Stimulated activated CD8-positive, alpha-beta memory T cell treated with anti-CD3 and anti-CD28 coated beads, Interleukin-7, amount 100 ng/mL, for 4 hours (primary cell): Measurements from ENCODE around the gene CPSF3.
"Not testable (repeated sequence)": the region's sequence is repeated elsewhere in the genome, so short reads cannot be mapped to it uniquely, and the experiment has no call there.

Experiments used
- DNase-seq, 2 donors: peaks; one replicate each; pipeline ENCODE4 v3.0.0-alpha.2; 2020; ENCODE audit warnings: low read depth in 2 of 2

CPSF3 gene

DNA sequence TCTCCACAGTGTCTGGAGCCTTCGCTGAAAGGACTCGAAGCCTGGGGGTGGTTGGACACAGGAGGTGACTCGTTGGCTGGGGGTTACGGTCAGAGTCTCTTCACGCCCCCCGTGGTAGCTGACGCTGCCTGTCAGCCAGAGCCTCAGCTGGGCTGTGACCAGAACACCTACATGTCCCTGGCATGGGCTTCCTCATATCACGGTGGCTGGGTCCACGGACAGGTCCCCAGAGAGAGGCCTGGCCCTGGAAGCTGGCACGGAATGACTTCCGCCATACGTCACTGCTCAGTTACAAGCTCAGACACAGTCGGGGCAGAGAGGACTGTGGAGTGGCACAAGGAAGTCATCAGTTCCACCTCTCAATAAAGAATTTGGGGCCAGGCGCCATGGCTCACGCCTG is 28.6 kb upstream of the CPSF3 start:
- no peak for DNase-seq

DNA sequence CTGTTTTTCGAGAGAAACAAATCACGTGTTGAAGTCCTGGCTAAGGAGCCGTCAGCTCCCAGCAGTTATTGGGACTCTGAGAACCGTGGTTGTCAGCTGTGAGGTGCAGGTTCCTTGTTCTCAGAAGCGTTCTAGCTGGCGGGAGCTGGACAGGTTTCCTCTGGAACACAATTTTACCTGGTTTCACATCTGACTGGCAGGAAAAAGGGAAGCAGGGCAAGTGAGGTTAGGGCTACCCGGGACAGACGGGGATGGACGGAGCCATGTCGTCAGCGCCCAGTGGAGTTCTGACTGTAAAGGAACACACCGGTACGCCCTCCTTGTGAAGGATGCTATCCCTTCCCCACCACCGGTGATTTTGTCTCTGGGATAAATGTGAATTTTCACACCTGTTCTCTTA is 26.3 kb upstream of the CPSF3 start:
- no peak for DNase-seq

GRCh38 chr2:9398251-9398650 is 25.2 kb upstream of the CPSF3 start:
- DNase-seq = not testable (repeated sequence)

GRCh38 chr2:9398881-9399780 is 24.3 kb upstream of the CPSF3 start:
- DNase-seq = no peak

- DNase-seq = no peak
Measured at GRCh38 chr2:9400268-9401058, 23.0 kb upstream of the CPSF3 start.

- no peak for DNase-seq
Measured at GRCh38 chr2:9401059-9401547, 22.4 kb upstream of the CPSF3 start.

DNA sequence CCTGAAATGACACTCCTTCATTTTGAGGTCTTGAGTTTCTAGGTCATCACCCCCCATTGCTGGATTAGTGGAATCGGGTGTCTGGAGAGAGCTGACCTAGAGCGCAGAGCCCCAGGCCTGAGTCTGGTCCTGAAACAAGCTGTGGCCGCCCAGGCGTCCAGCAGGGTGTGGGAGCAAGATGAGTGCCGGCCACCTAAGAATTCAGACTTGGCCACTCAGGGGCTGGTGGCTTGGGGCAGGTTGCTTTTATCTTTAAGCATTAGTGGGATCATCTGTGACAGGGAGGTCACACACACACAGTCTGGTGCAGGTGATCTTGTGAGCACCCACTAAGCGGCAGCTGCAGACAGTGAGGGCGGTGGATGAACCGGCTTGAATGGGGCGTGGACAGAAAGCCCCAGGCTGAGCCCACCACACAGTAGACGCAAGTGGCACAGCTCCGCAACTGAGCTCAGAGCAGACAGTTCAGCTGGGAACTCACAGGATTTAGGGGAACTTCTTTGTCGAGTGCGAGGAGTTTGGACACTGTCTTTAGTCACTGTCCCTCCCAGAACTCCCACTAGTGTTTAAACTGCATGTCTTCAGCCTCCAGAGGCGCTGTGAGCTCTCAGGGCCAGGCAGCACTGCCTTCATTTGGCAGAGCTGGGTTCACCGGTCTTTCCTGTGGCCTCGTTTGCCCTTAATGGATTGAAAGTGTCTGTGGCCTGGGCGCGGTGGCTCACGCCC is 21.6 kb upstream of the CPSF3 start:
- DNase-seq = no peak

- DNase-seq = no peak
Measured at GRCh38 chr2:9403924-9404323, 19.5 kb upstream of the CPSF3 start.

DNA sequence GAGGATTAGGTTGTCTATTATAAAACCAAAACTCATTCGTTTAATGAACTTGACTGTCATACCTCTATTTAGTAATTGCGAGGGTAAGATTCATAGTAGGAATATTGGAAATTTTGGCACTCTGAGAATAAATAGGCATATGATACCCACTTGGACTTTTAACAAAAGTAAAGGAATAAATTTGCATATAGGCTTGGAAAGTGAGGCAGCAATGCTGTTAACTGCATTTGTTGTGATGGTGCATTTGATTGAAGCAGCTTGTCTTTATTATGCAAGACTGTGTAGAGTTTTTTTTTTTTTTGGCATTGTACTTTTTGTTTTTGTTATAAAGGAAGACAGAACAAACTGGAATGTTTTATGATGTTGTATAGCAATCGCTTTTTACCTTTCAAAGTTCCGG is 19.0 kb upstream of the CPSF3 start:
- no peak for DNase-seq

DNA sequence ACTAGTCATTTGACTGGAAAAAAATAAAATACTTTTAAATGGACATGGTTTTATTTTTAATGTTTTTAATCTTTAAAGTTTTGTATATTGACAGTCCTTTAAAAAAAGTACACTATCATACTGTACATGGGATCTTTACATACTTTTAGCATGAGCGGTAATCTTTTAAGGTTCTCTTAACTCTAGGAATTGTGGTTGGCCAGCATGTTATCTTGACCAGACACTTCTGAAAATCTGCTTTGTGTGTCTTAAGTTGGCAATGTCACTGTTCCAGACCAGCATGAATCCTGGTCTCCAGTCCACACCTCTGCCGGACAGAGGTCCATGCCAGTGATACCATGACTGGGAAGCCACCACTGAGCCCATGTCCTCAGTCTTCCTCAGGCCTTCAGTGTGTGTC is 17.8 kb upstream of the CPSF3 start:
- DNase-seq = no peak

- DNase-seq = no peak
Measured at GRCh38 chr2:9406529-9407362, 16.7 kb upstream of the CPSF3 start.

GRCh38 chr2:9407363-9407811 is 16.1 kb upstream of the CPSF3 start:
- DNase-seq = no peak

DNA sequence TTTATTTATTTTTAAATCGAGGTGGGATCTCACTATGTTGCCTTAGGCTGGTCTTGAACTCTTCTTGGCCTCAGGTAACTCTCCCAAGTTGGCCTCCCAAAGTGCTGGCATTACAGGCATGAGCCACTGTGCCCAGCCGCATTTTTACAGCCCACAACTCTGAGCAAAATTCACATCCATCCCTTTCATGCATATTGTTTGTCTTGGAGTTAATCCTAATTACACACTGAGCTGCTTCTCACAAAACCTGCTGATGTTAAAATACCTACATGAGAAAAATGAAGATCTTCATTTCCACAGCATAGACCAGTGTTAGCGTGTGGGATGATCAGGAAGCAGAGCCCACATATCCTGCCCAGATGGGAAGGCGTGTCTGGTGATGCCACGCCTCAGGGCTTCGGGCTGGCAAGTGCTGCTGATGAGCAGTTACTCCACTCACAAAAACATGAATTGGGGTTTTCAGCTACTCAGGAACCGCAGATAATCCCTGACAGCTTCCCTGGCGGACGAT is 14.8 kb upstream of the CPSF3 start:
- DNase-seq = no peak

DNA sequence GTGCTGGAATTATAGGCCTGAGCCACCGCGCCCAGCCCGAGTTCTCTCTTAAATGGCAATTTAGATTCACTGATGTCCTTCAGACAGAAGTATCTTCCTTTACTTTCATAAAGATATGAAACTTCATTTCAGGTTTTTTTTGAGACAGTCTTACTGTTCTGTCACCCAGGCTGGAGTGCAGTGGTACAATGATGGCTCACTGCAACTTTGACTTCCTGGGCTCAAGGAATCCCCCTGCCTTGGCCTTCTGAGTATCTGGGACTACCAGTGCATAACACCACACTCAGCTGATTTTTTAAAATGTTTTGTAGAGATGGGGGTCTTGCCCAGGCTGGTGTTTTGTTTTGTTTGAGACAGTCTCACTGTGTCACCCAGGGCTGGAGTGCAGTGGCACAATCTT is 13.3 kb upstream of the CPSF3 start:
- DNase-seq = no peak

- no peak for DNase-seq
Measured at GRCh38 chr2:9412781-9413180, 10.7 kb upstream of the CPSF3 start.

DNA sequence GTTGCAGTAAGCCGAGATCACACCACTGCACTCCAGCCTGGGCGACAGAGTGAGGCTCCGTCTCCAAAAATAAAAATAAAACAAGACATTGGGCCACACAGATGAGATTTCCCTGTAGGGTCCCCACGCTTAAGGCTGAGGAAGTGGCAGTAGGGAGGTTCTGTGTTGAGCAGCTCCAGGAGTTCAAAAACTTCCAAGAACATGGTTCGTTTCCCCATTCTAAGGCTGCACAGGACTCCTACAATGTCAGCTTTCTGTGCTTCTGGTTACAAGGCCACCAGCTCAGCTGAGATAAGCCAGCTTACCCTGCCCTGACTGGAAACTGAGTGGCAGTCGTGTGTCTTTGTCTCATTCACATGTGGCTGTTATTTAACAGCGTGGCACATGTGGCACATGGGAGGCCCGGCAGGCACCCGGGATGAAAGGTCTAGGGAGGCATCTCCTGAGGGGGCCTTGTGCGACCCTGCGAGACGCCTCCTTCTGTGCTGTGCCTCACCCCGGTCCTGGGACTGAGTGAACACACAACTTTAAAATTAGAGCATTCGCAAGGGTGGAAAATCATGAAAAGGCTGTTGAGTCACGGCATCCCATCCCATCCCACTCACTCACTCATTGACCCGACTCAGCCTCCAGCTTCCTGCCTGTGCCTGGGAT is 7.8 kb upstream of the CPSF3 start:
- DNase-seq = no peak

DNA sequence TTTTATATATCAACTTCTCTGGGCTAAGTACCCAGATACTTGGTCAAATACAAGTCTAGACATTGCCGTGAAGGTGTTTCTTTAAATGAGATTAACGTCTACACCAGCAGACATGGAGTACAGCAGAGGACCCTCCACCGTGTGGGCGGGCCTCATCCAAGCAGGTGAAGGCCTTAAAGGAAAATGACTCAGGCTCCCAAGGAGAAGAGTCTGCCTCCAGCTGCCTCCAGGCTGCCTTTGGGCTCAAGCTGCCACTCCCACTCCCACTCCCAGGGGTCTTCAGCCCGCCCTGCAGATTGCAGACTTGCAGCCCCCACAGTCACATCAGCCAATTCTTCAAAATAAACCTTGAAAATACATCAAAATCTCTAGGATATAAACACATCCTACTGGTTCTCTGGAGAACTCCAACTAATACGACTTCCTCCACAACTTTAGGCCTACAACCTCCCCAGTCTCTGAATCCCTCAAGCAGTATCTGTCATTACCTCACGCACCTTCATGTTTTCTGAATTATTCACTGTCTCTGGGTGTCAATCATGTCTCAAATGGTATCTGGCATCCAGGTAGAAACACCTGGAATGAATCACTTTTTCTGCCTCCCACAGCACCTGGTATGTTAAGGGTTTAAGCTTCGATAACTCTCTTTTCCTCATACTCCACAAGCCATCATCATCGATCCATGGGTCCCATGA is 7.0 kb upstream of the CPSF3 start:
- no peak for DNase-seq

GRCh38 chr2:9416962-9417316 is 6.5 kb upstream of the CPSF3 start:
- DNase-seq = no peak

DNA sequence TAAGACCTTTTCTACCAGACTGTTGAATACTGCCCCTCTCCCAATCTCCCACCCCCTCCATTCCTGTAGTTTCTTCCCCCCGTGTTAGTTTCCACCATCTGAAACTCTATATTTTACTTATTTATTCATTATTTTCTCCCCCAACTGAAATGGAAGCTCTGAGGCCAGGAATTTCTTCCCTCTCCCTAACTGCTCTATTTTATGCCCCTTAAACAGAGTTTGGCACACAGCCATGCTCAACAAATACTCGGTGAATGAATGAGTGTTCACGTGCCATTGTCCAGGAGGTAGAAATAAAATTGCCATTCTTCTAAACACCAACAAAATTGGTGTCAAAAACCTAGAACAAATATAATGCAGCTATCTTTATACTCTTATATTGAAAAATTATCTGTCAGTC is 5.7 kb upstream of the CPSF3 start:
- DNase-seq = no peak

GRCh38 chr2:9418746-9419145 is 4.7 kb upstream of the CPSF3 start:
- DNase-seq = no peak
